HCT116 (cell line): Measurements from ENCODE around the gene CDCA3. TPM values are rescaled to one million over a fixed set of nuclear protein-coding genes. Genes with fewer than 3 reads are reported as not detected.

Experiments used
- ATAC-seq: fragments of 200-7000 bp; cut with Tn5 transposase; 2 replicates; pipeline ENCODE4 v1.9.1; 2020; ENCODE audit warnings: mild to moderate bottlenecking, moderate library complexity
- BruUV-seq: library from RNA; stranded (reverse); fragments of 400-500 nt; replicated peaks from 2 replicates; lab custom pipeline; 2021; lab: Mats Ljungman, UMichigan
- CTCF ChIA-PET: fragments of 300-600 bp; sonication (Branson Sonifier 250); formaldehyde crosslinking; loops from one replicate; lab custom pipeline; 2021; ENCODE audit warnings: antibody characterized with exemption; lab: Charles Lee
- POLR2A ChIA-PET: fragments of 300-600, 350-600 bp; sonication (Branson Sonifier 250); formaldehyde crosslinking; loops from one replicate; lab custom pipeline; 2021; ENCODE audit warnings: antibody characterized with exemption; lab: Charles Lee
- RAD21 ChIA-PET, 2 experiments: fragments of 300-600 bp; sonication (Branson Sonifier 250); formaldehyde crosslinking; loops; one replicate each; lab custom pipeline; 2023; ENCODE audit warnings: low total read pairs in 2 of 2; ENCODE audit not compliant: uncharacterized antibody in 2 of 2, unreplicated experiment in 2 of 2, low non-redundant PET in 1 of 2; lab: Charles Lee
- DNase-seq: peaks from one replicate; pipeline ENCODE4 v3.0.0-alpha.2; 2010; ENCODE audit warnings: low read depth, low spot score
- H2AFZ ChIP-seq: fragments of 200-600 bp; shearing (Covaris generic), sonication (generic); 2 replicates; pipeline ENCODE4 v1.6.1; 2017; ENCODE audit warnings: low read depth, mixed run types, mixed read lengths, antibody characterized with exemption, low read length; ENCODE audit not compliant: poor library complexity, severe bottlenecking
- H3K27ac ChIP-seq: 2 replicates; pipeline ENCODE4 v1.5.1; 2012; ENCODE audit warnings: low read depth, low read length
- H3K27me3 ChIP-seq: fragments of 200-600 bp; sonication (generic); 2 replicates; pipeline ENCODE4 v1.6.1; 2016; ENCODE audit warnings: mixed run types, low read length, mixed read lengths; ENCODE audit not compliant: insufficient read depth
- H3K36me3 ChIP-seq, 2 experiments: fragments of 200-500 bp in 1 of 2; fragments of 200-600 bp in 1 of 2; sonication (Bioruptor generic) in 1 of 2; sonication (generic) in 1 of 2; 2 replicates each; pipeline versions ENCODE4 v1.5.1 to v1.6.1; 2014 to 2016; ENCODE audit warnings: low read length in 2 of 2, inconsistent platforms in 1 of 2, mixed read lengths in 1 of 2, mixed run types in 1 of 2; ENCODE audit not compliant: insufficient read depth in 2 of 2, control insufficient read depth in 1 of 2
- H3K4me1 ChIP-seq, 2 experiments: fragments of 200-600 bp in 1 of 2; sonication (generic) in 1 of 2; 2 replicates each; pipeline versions ENCODE4 v1.5.1 to v1.6.1; 2012 to 2017; ENCODE audit warnings: low read length in 2 of 2, inconsistent platforms in 1 of 2, mild to moderate bottlenecking in 1 of 2, mixed read lengths in 1 of 2, mixed run types in 1 of 2, moderate library complexity in 1 of 2; ENCODE audit not compliant: insufficient read depth in 2 of 2, control insufficient read depth in 1 of 2
- H3K4me2 ChIP-seq: fragments of 200-600 bp; sonication (generic); 2 replicates; pipeline ENCODE4 v1.6.1; 2017; ENCODE audit warnings: mixed run types, low read length, mixed read lengths
- H3K4me3 ChIP-seq, 2 experiments: fragments of 200-600 bp in 1 of 2; sonication (generic) in 1 of 2; replicated peaks in 1 of 2; 2 replicates each; pipeline ENCODE4 v1.5.1; 2011 to 2016; ENCODE audit warnings: low read length in 2 of 2, control low read depth in 1 of 2, low read depth in 1 of 2, mild to moderate bottlenecking in 1 of 2, mixed read lengths in 1 of 2, mixed run types in 1 of 2
- H3K79me2 ChIP-seq: fragments of 200-600 bp; sonication (generic); 2 replicates; pipeline ENCODE4 v1.6.1; 2017; ENCODE audit warnings: mild to moderate bottlenecking, mixed run types, low read length, moderate library complexity, mixed read lengths; ENCODE audit not compliant: insufficient read depth
- H3K9ac ChIP-seq: fragments of 200-600 bp; sonication (generic); 2 replicates; pipeline ENCODE4 v1.6.1; 2016; ENCODE audit warnings: low read length, mixed read lengths
- H3K9me2 ChIP-seq: fragments of 200-600 bp; sonication (generic), shearing (Covaris generic); 2 replicates; pipeline ENCODE4 v1.6.1; 2017; ENCODE audit warnings: mixed run types, mild to moderate bottlenecking, moderate library complexity; ENCODE audit not compliant: insufficient read depth
- H3K9me3 ChIP-seq, 2 experiments: fragments of 200-500 bp in 1 of 2; fragments of 200-600 bp in 1 of 2; sonication (Bioruptor generic) in 1 of 2; sonication (generic) in 1 of 2; 2 replicates each; pipeline ENCODE4 v1.6.1; 2014 to 2017; ENCODE audit warnings: low read length in 2 of 2, mixed read lengths in 2 of 2, inconsistent platforms in 1 of 2, low read depth in 1 of 2, mild to moderate bottlenecking in 1 of 2, mixed run types in 1 of 2, moderate library complexity in 1 of 2; ENCODE audit not compliant: control insufficient read depth in 1 of 2, insufficient read depth in 1 of 2
- H4K20me1 ChIP-seq: fragments of 200-600 bp; sonication (generic), shearing (Covaris generic); 2 replicates; pipeline ENCODE4 v1.6.1; 2017; ENCODE audit warnings: mixed run types, mild to moderate bottlenecking, moderate library complexity; ENCODE audit not compliant: insufficient read depth
- ATF3 ChIP-seq: IDR thresholded peaks from 2 replicates; pipeline ENCODE4 v1.6.1; 2012
- CBX3 ChIP-seq: IDR thresholded peaks from 2 replicates; pipeline ENCODE4 v1.6.1; 2012; ENCODE audit warnings: low read depth
- EGR1 ChIP-seq: IDR thresholded peaks from 2 replicates; pipeline ENCODE4 v1.6.1; 2012; ENCODE audit warnings: low read depth
- ELF1 ChIP-seq: IDR thresholded peaks from 2 replicates; pipeline ENCODE4 v1.6.1; 2012; ENCODE audit warnings: low read depth, borderline replicate concordance
- EZH2 ChIP-seq: fragments of 200-600 bp; sonication (generic); IDR thresholded peaks from 2 replicates; pipeline ENCODE4 v1.6.1; 2017; ENCODE audit warnings: antibody characterized with exemption, mixed run types
- EZH2phosphoT487 ChIP-seq: fragments of 200-600 bp; IDR thresholded peaks from 2 replicates; pipeline ENCODE4 v1.6.1; 2018; ENCODE audit warnings: antibody characterized with exemption, borderline replicate concordance
- JUND ChIP-seq: IDR thresholded peaks from 2 replicates; pipeline ENCODE4 v1.6.1; 2012
- MAX ChIP-seq: IDR thresholded peaks from 2 replicates; pipeline ENCODE4 v1.6.1; 2012
- POLR2A ChIP-seq: IDR thresholded peaks from 2 replicates; pipeline ENCODE4 v1.7.0; 2011; ENCODE audit warnings: borderline replicate concordance; ENCODE audit not compliant: insufficient read depth, insufficient read length; ENCODE audit errors: extremely low read depth
- POLR2AphosphoS5 ChIP-seq: IDR thresholded peaks from 2 replicates; pipeline ENCODE4 v1.6.1; 2011; ENCODE audit warnings: mild to moderate bottlenecking, low read depth, low read length, moderate library complexity
- REST ChIP-seq: IDR thresholded peaks from 2 replicates; pipeline ENCODE4 v1.6.1; 2012; ENCODE audit warnings: low read depth
- SRF ChIP-seq: IDR thresholded peaks from 2 replicates; pipeline ENCODE4 v1.6.1; 2012; ENCODE audit warnings: low read depth
- YY1 ChIP-seq: IDR thresholded peaks from 2 replicates; pipeline ENCODE4 v1.6.1; 2011; ENCODE audit warnings: low read length, low read depth, moderate library complexity, mild to moderate bottlenecking; ENCODE audit not compliant: insufficient replicate concordance; ENCODE audit errors: extremely low read depth
- ZNF274 ChIP-seq: fragments of 200-500 bp; sonication (Bioruptor generic); IDR thresholded peaks from 2 replicates; pipeline ENCODE4 v1.6.1; 2014; ENCODE audit warnings: mild to moderate bottlenecking, low read depth, low read length, inconsistent platforms
- intact Hi-C: fragments of 100-400 bp; cut with micrococcal nuclease; formaldehyde crosslinking; loops from 2 replicates; pipeline ENCODE4 v1.10.0; 2022
- total RNA-seq: library from RNA; stranded (reverse); gene quantifications from one replicate; pipeline ENCODE4 v1.2.1, GENCODE V29; 2021; ENCODE audit not compliant: unreplicated experiment
- TF ChIP-seq, protein P1 (sequence below), 3 experiments: fragments of 200-600 bp in 1 of 3; sonication (generic) in 1 of 3; IDR thresholded peaks in 2 of 3; conservative IDR thresholded peaks in 1 of 3; 2 replicates each; pipeline ENCODE4 v1.5.1; 2012 to 2017; ENCODE audit warnings: low read depth in 2 of 3, low read length in 2 of 3, antibody characterized with exemption in 1 of 3, borderline replicate concordance in 1 of 3, control low read depth in 1 of 3, mild to moderate bottlenecking in 1 of 3, mixed read lengths in 1 of 3, mixed run types in 1 of 3, moderate library complexity in 1 of 3; ENCODE audit not compliant: insufficient read depth in 1 of 3
- TF ChIP-seq, protein P2 (sequence below): IDR thresholded peaks from 2 replicates; pipeline ENCODE4 v1.6.1; 2011; ENCODE audit warnings: mild to moderate bottlenecking, low read length, moderate library complexity; ENCODE audit not compliant: insufficient replicate concordance; ENCODE audit errors: extremely low read depth

CDCA3 gene
- total RNA-seq, 1 experiment from 2014 or later, result 63.0 TPM

GRCh38 chr12:6845395-6845794 lies 5.7 kb downstream of the CDCA3 start:
- no peaks in the 10 kb centered on the region for H3K27me3 ChIP-seq
- no TSS peak for BruUV-seq
- no peak for ATAC-seq
- H3K4me3 ChIP-seq, result no peak overlapping the region
- peaks cover 5 to 8% of the 10 kb centered on the region in 2 experiments for H3K4me1 ChIP-seq
- no peak overlapping the region for H2AFZ ChIP-seq
- H3K79me2 ChIP-seq, result peaks cover 12% of the 10 kb centered on the region
- no peak overlapping the region for H3K4me2 ChIP-seq
- ChIA-PET RAD21 (no interaction called here), CTCF (no interaction called here)
- no peaks in the 10 kb centered on the region for H3K9me3 ChIP-seq
- intact Hi-C loops, result no loop called here
- TF ChIP-seq, protein P1, sequence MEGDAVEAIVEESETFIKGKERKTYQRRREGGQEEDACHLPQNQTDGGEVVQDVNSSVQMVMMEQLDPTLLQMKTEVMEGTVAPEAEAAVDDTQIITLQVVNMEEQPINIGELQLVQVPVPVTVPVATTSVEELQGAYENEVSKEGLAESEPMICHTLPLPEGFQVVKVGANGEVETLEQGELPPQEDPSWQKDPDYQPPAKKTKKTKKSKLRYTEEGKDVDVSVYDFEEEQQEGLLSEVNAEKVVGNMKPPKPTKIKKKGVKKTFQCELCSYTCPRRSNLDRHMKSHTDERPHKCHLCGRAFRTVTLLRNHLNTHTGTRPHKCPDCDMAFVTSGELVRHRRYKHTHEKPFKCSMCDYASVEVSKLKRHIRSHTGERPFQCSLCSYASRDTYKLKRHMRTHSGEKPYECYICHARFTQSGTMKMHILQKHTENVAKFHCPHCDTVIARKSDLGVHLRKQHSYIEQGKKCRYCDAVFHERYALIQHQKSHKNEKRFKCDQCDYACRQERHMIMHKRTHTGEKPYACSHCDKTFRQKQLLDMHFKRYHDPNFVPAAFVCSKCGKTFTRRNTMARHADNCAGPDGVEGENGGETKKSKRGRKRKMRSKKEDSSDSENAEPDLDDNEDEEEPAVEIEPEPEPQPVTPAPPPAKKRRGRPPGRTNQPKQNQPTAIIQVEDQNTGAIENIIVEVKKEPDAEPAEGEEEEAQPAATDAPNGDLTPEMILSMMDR (IDR thresholded peaks at IDR 0.05 in 2 of 3, conservative IDR thresholded peaks at IDR 0.05 in 1 of 3; ENCODE audit: borderline replicate concordance in 1 of 3, insufficient read depth in 1 of 3, low read depth in 2 of 3, low read length in 2 of 3), result no peak
- TF ChIP-seq REST (no peak), EZH2 (no peak), EZH2phosphoT487 (no peak), CBX3 (no peak), POLR2A (no peak), ATF3 (no peak), JUND (no peak), ELF1 (no peak), EGR1 (no peak), POLR2AphosphoS5 (no peak), ZNF274 (no peak), MAX (no peak), YY1 (no peak), SRF (no peak)
- TF ChIP-seq, protein P2, sequence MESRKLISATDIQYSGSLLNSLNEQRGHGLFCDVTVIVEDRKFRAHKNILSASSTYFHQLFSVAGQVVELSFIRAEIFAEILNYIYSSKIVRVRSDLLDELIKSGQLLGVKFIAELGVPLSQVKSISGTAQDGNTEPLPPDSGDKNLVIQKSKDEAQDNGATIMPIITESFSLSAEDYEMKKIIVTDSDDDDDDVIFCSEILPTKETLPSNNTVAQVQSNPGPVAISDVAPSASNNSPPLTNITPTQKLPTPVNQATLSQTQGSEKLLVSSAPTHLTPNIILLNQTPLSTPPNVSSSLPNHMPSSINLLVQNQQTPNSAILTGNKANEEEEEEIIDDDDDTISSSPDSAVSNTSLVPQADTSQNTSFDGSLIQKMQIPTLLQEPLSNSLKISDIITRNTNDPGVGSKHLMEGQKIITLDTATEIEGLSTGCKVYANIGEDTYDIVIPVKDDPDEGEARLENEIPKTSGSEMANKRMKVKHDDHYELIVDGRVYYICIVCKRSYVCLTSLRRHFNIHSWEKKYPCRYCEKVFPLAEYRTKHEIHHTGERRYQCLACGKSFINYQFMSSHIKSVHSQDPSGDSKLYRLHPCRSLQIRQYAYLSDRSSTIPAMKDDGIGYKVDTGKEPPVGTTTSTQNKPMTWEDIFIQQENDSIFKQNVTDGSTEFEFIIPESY, result no peak
- TF ChIP-seq, all 23 proteins: peak for 0
- Histone ChIP-seq H3K9me2 (no peaks in the 10 kb centered on the region), H3K36me3 (peaks cover 25 to 44% of the 10 kb centered on the region in 2 experiments; a peak in 3 of 4 replicates), H3K27ac (no peak overlapping the region), H3K9ac (no peak overlapping the region), H4K20me1 (no peaks in the 10 kb centered on the region)
- POLR2A ChIA-PET, result no interaction called here
- no peak for DNase-seq
